ENCODE results near the gene TMEM232. TPM values are rescaled to one million over a fixed set of nuclear protein-coding genes. Genes with fewer than 3 reads are reported as not detected.

TMEM232 gene
- total and polyA plus RNA-seq, 2 of the 4 experiments (the other 2 are of a cell fraction) = 0.17 to 0.36 TPM

GRCh38 chr5:110414360-110414759, 312.1 kb downstream of the TMEM232 start:
- ChIA-PET CTCF (interaction anchor here (0.6 to 1.7 kb wide), 6 partner anchors 9 to 239 kb away, joined by 3 to 6 read pairs (median 4); no protein-coding TSS in a partner anchor), POLR2A (ENCODE audit: unreplicated experiment) (no interaction called here)
- H3K36me3 ChIP-seq (ENCODE audit: control insufficient read depth, insufficient read depth, low read length) = no peaks in the 10 kb centered on the region
- no peaks in the 10 kb centered on the region for H3K4me1 ChIP-seq (ENCODE audit: control insufficient read depth, insufficient read depth, low read length)
- H3K9me3 ChIP-seq (ENCODE audit: control insufficient read depth, insufficient read depth, low read length) = no peaks in the 10 kb centered on the region
- H3K4ac ChIP-seq (ENCODE audit: low read depth, low read length) = no peak overlapping the region
- H4K5ac ChIP-seq (ENCODE audit: low read depth, low read length) = no peak overlapping the region
- BruUV-seq (replicated peaks) = no TSS peak
- no peak overlapping the region for H2BK5ac ChIP-seq (ENCODE audit: low read depth, low read length, poor library complexity, severe bottlenecking)
- H3K56ac ChIP-seq (ENCODE audit: extremely low read depth, insufficient read depth, low read length) = no peak overlapping the region
- no peak overlapping the region for H2BK20ac ChIP-seq (ENCODE audit: low read depth, low read length)
- H4K91ac ChIP-seq (ENCODE audit: insufficient read depth, low read depth, low read length) = no peak overlapping the region
- DNase-seq = peak; percentile 10
- no peaks in the 10 kb centered on the region for H3K79me1 ChIP-seq (ENCODE audit: low read depth in 1 of 2, low read length in 2 of 2)
- no peaks in the 10 kb centered on the region for H3K9me1 ChIP-seq (ENCODE audit: insufficient read depth, low read length)
- H3K4me3 ChIP-seq (ENCODE audit: insufficient read depth, low read depth, low read length) = no peak overlapping the region
- dilution Hi-C loops (cut with HindIII; ENCODE audit: low sequenced_read_pairs, unreplicated experiment) = no loop called here
- no peak overlapping the region for H3K23ac ChIP-seq (ENCODE audit: low read depth, low read length)
- TF ChIP-seq CHD1 (IDR thresholded peaks at IDR 0.05; ENCODE audit: low read depth, low read length) (no peak), USF2 (IDR thresholded peaks at IDR 0.05; ENCODE audit: low read depth, low read length) (no peak), FOS (IDR thresholded peaks at IDR 0.05; ENCODE audit: low read depth, low read length) (no peak), SMC3 (IDR thresholded peaks at IDR 0.05; ENCODE audit: low read depth, low read length) (peak; percentile 27; the same call in 1 of the 2 replicates), CTCF (conservative IDR thresholded peaks at IDR 0.05; ENCODE audit: low read depth, low read length) (no peak; the same call in 1 of the 2 replicates)
- no peak overlapping the region for H3K27ac ChIP-seq (ENCODE audit: insufficient read depth, low read length)
- no peak overlapping the region for H3K9ac ChIP-seq (ENCODE audit: low read depth, low read length)
- H2AFZ ChIP-seq (replicated peaks; ENCODE audit: low read length, poor library complexity) = no peak overlapping the region
- intact Hi-C loops (cut with micrococcal nuclease) = loop anchor here (1.0 kb wide), 1 partner anchor 723 kb away; no protein-coding TSS in a partner anchor
- H2AK5ac ChIP-seq (ENCODE audit: low read depth, low read length) = no peak overlapping the region
- ATAC-seq (ENCODE audit: low read depth) = 0 out of 2 replicates have a peak, but pooled peaks have one; percentile 24
- H4K20me1 ChIP-seq (ENCODE audit: insufficient read depth, low read length) = no peaks in the 10 kb centered on the region
- no peak overlapping the region for H3K4me2 ChIP-seq (ENCODE audit: low read depth, low read length)
- no peak overlapping the region for H2BK15ac ChIP-seq (ENCODE audit: low read depth, low read length)
- no peak overlapping the region for H4K8ac ChIP-seq (ENCODE audit: low read depth in 2 of 2, low read length in 2 of 2)
- H3K27me3 ChIP-seq (ENCODE audit: control insufficient read depth, insufficient read depth, low read length) = no peaks in the 10 kb centered on the region
- no peak overlapping the region for H3K18ac ChIP-seq (ENCODE audit: low read depth, low read length)
- in situ Hi-C loops (cut with MboI; ENCODE audit: low sequenced_read_pairs) = no loop called here
- no CpG with 5 or more reads among the region's 2 CpGs for WGBS, 2 experiments (ENCODE audit: extremely low coverage in 2 of 2, insufficient read length in 1 of 2)
- no peak overlapping the region for H2BK120ac ChIP-seq (ENCODE audit: low read depth, low read length)
- H2AK9ac ChIP-seq (replicated peaks; ENCODE audit: low read depth, low read length, poor library complexity) = no peak overlapping the region
- H3K14ac ChIP-seq (replicated peaks; ENCODE audit: low read depth, low read length) = no peak overlapping the region
